ENCODE data around the gene COL7A1. TPM values are rescaled to one million over a fixed set of nuclear protein-coding genes. Genes with fewer than 3 reads are reported as not detected.

COL7A1 gene
- total RNA-seq = 294 and 341 TPM in 2 replicates

DNA sequence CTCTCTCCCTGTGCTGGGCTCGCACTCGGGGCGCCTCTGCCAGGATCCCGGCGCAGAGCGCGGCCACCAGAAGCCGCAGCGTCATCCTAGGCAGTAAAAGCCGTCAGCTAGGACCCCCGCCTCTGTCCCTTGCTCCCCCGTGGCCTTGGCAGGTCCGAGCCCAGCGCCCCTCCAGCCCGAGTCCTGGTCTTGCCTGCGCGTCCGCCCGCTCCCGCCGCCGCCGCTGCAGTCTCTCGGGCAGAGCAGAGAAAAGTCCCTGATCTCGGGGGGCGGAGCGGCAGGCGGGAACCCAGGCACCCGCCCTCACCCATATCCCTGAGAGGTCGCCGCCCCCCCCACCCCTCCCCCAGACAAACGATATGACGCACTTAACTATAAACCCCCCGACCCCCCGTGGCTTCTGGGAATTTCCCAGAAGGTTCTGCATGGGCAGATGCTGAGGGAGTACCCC lies at the start of gene COL7A1:
Gene COL7A1 (minus strand): TSS at position 255 of the 451 bp plus-strand sequence. CDS start 170 bp downstream, at position 85.

GRCh38 chr3:48635222-48636021 lies 40.3 kb upstream of the COL7A1 start, which contains the start of gene SLC26A6:
Gene SLC26A6, minus strand, starts transcription at chr3:48635461. Its CDS starts 68 bp downstream, at chr3:48635393.

DNA sequence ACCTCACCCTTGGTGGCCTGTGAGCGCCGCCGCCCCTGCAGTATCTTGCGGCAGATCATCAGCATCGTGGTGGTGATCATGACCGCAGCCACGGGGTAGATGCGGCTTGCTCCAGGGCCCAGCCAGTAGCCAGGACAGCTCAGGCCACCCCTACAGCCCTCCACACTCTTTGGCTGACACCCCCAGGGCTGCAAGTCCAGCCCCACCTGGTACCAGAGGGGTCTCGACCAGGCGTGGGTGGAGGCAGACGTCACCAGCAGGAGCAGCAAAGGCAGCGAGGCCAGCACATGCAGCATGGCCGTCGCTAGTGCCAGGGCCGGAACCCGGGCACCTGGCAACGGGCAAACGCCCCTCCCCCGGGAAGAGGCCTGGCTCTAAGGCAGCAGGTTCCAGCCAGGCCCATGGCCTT lies 26.3 kb upstream of the COL7A1 start, which contains the start of gene TMEM89:
Gene TMEM89 (minus strand): TSS at position 309 of the 409 bp plus-strand sequence. CDS start 13 bp downstream, at position 296.

GRCh38 chr3:48609088-48610005 lies 14.2 kb upstream of the COL7A1 start, which contains the start of gene UQCRC1:
Gene UQCRC1, minus strand, starts transcription at chr3:48609646. Its CDS starts 26 bp downstream, at chr3:48609620.

DNA sequence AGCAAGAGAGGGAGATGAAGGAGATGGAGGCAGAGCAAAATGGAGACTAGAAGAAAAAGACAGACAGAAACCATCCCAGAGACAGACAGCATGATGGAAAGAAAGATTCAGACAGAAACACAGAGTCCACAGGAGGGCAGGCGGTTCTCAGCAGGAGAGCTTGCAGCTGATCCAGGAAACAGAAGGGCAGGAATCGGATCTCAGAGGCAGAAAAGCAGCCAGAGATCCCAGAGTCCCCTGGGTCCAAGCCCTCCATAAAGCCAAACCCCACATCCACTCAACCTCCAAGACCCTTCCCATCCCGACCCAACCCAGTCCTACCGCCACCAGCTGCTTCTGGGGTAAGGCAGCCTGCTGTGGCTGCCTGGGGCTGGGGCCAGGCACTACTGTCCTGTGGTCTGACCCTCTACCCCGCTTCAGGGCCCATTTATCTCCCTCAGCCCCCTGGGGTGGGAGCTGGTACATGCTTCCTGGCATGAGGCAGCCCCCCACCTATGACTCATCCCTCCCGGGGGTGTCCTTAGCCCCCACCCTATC lies 31.7 kb downstream of the COL7A1 start, which contains the start of gene UCN2:
Gene UCN2 (minus strand): TSS at position 400 of the 537 bp plus-strand sequence. CDS start 657 bp downstream, outside the sequence.

GRCh38 chr3:48556796-48557626 lies 38.1 kb downstream of the COL7A1 start, which contains the start of gene PFKFB4:
Gene PFKFB4, minus strand, starts transcription at chr3:48556803. Its CDS starts 26 bp downstream, at chr3:48556777.

Other genes with a start within 250 kb of the COL7A1 start
- not detected in 2 replicates for gene FBXW12, start 223.1 kb downstream of the COL7A1 start, total RNA-seq
- gene PLXNB1, start 165.2 kb downstream of the COL7A1 start, total RNA-seq = 108 and 120 TPM in 2 replicates
- gene CCDC51, start 155.2 kb downstream of the COL7A1 start, total RNA-seq = 22.7 and 31.3 TPM in 2 replicates
- gene TMA7, start 155.1 kb downstream of the COL7A1 start, total RNA-seq = 468 and 669 TPM in 2 replicates
- gene ATRIP, start 148.6 kb downstream of the COL7A1 start, total RNA-seq = 8.9 and 9.0 TPM in 2 replicates
- 144 and 159 TPM in 2 replicates for gene SHISA5, start 91.2 kb downstream of the COL7A1 start, total RNA-seq
- gene PFKFB4, start 38.5 kb downstream of the COL7A1 start, total RNA-seq = 20.5 and 24.5 TPM in 2 replicates
- gene UCN2, start 31.5 kb downstream of the COL7A1 start, total RNA-seq = 14.4 and 15.2 TPM in 2 replicates
- 452 and 505 TPM in 2 replicates for gene UQCRC1, start 14.3 kb upstream of the COL7A1 start, total RNA-seq
- gene TMEM89, start 26.4 kb upstream of the COL7A1 start, total RNA-seq = not detected in 2 replicates
- 34.7 and 59.2 TPM in 2 replicates for gene SLC26A6, start 40.1 kb upstream of the COL7A1 start, total RNA-seq
- gene CELSR3, start 67.6 kb upstream of the COL7A1 start, total RNA-seq = 0.60 and 1.1 TPM in 2 replicates
- 25.2 and 34.8 TPM in 2 replicates for gene NCKIPSD, start 90.6 kb upstream of the COL7A1 start, total RNA-seq
- gene IP6K2, start 121.9 kb upstream of the COL7A1 start, total RNA-seq = 86.9 and 103 TPM in 2 replicates

Measured in airway epithelial cell (primary cell).